Psoas muscle (tissue), 7 donors: Measurements from ENCODE around the gene GATA5. TPM values are rescaled to one million over a fixed set of nuclear protein-coding genes. Genes with fewer than 3 reads are reported as not detected.

Experiments used
- polyA plus RNA-seq, 3 donors: library from polyadenylated mRNA; stranded (reverse); fragments of 200-250 nt; gene quantifications; one replicate each; pipeline ENCODE4 v1.2.3, GENCODE V29; 2013
- total RNA-seq, 4 donors: library from RNA; stranded (reverse); fragmentation: NEBNext Ultra II Directional in 2 of 4; extraction: Animal tissue kit (Norgen Biotek cat#: 25700) in 2 of 4; gene quantifications; one replicate each; pipeline versions ENCODE4 v1.2.1 to v1.2.4, GENCODE V29; 2021 to 2023
- donor health status: healthy with polysubstance abuse.
- donor health status: DM: no; HTN: no; CAD: no; lungs with moderate emphysema.
- donor health status: Bipolar disorder and iron deficiency.
- donor health status: healthy.
- donor health status: DM: no; HTN: no; CAD: no.
- donor health status: DM: no; HTN: no; CAD: no.
- donor health status: DM: yes; HTN: yes; CAD: no.

Gene GATA5
- total and polyA plus RNA-seq, 7 donors, result 0.01 to 0.14 (median 0.08) TPM; not detected in 3

Other genes starting within 250 kb of the GATA5 start
- 10 to 100 TPM; 19.8 to 30.9 (median 24.8) TPM for gene OSBPL2, start 237.5 kb downstream of the GATA5 start, total RNA-seq
- 10 to 100 TPM in 2 of 3 donors, 1 to 10 TPM in 1; 9.6 to 22.8 (median 11.4) TPM for gene OSBPL2, start 237.5 kb downstream of the GATA5 start, polyA plus RNA-seq
- 100 to 1,000 TPM; 142 to 280 (median 238) TPM for gene ADRM1, start 173.0 kb downstream of the GATA5 start, total RNA-seq
- 100 to 1,000 TPM; 355 to 603 (median 460) TPM for gene ADRM1, start 173.0 kb downstream of the GATA5 start, polyA plus RNA-seq
- gene LAMA5, start 108.7 kb downstream of the GATA5 start, total RNA-seq, result 10 to 100 TPM; 27.2 to 74.6 (median 46.5) TPM
- gene LAMA5, start 108.7 kb downstream of the GATA5 start, polyA plus RNA-seq, result 10 to 100 TPM; 14.4 to 40.5 (median 23.3) TPM
- gene RPS21, start 88.9 kb downstream of the GATA5 start, total RNA-seq, result 1,000 to 10,000 TPM in 3 of 4 donors, 100 to 1,000 TPM in 1; 602 to 1,206 (median 1,044) TPM
- gene RPS21, start 88.9 kb downstream of the GATA5 start, polyA plus RNA-seq, result 1,000 to 10,000 TPM; 3,473 to 5,162 (median 3,791) TPM
- 1 to 10 TPM; 3.0 to 4.2 (median 3.9) TPM for gene CABLES2, start 68.7 kb downstream of the GATA5 start, total RNA-seq
- gene CABLES2, start 68.7 kb downstream of the GATA5 start, polyA plus RNA-seq, result 1 to 10 TPM; 2.4 to 4.3 (median 3.5) TPM
- not detected for gene RBBP8NL, start 48.5 kb downstream of the GATA5 start, total RNA-seq
- under 1 TPM in 2 of 3 donors, not detected in 1; 0.03 to 0.08 TPM for gene RBBP8NL, start 48.5 kb downstream of the GATA5 start, polyA plus RNA-seq
- 10 to 100 TPM in 1 of 4 donors, 1 to 10 TPM in 3; 5.3 to 12.8 (median 8.7) TPM for gene SLCO4A1, start 166.5 kb upstream of the GATA5 start, total RNA-seq
- 10 to 100 TPM in 2 of 3 donors, 1 to 10 TPM in 1; 9.8 to 38.5 (median 17.5) TPM for gene SLCO4A1, start 166.5 kb upstream of the GATA5 start, polyA plus RNA-seq
- gene NTSR1, start 232.8 kb upstream of the GATA5 start, total RNA-seq, result under 1 TPM in 1 of 4 donors, not detected in 3; 0.08 TPM
- under 1 TPM; 0.01 to 0.07 (median 0.04) TPM for gene NTSR1, start 232.8 kb upstream of the GATA5 start, polyA plus RNA-seq